SKM-1 treated with dmso at 0.1 percent for 144 hours (cell line): Measurements from ENCODE around the gene SUZ12.
A peak's percentile ranks its signal among the peaks of the same experiment; 100 is the strongest.
"Not testable (repeated sequence)": the region's sequence is repeated elsewhere in the genome, so short reads cannot be mapped to it uniquely, and the experiment has no call there.

ENCODE experiments used
- DNase-seq: peaks from one replicate; lab custom pipeline; 2025; ENCODE audit not compliant: unreplicated experiment; lab: John Stamatoyannopoulos, UW

SUZ12 gene

GRCh38 chr17:31936615-31937609 is at the start of gene SUZ12:
SUZ12 (plus strand) TSS chr17:31937007; CDS start chr17:31937247, 240 bp downstream.
- DNase-seq = peak; percentile 68

- peak; percentile 70 for DNase-seq
These were observed 48.7 kb upstream of the SUZ12 start for GRCh38 chr17:31888124-31888523.

- DNase-seq = no peak
These were observed 35.9 kb upstream of the SUZ12 start for GRCh38 chr17:31900877-31901276.

- no peak for DNase-seq
These were observed 34.1 kb upstream of the SUZ12 start for GRCh38 chr17:31902693-31903092.

- no peak for DNase-seq
These were observed 33.4 kb upstream of the SUZ12 start for GRCh38 chr17:31903401-31903800.

GRCh38 chr17:31907342-31907962 is 29.4 kb upstream of the SUZ12 start:
- no peak for DNase-seq

- no peak for DNase-seq
These were observed 28.4 kb upstream of the SUZ12 start for GRCh38 chr17:31908386-31908785.

GRCh38 chr17:31912705-31913104 is 24.1 kb upstream of the SUZ12 start:
- not testable (repeated sequence) for DNase-seq

GRCh38 chr17:31915456-31916100 is 21.2 kb upstream of the SUZ12 start:
- no peak for DNase-seq

- DNase-seq = no peak
These were observed 20.2 kb upstream of the SUZ12 start for GRCh38 chr17:31916491-31917064.

- no peak for DNase-seq
These were observed 19.7 kb upstream of the SUZ12 start for GRCh38 chr17:31917065-31917529.

GRCh38 chr17:31917721-31918120 is 19.1 kb upstream of the SUZ12 start:
- not testable (repeated sequence) for DNase-seq

GRCh38 chr17:31918701-31919128 is 18.1 kb upstream of the SUZ12 start:
- DNase-seq = no peak

GRCh38 chr17:31919802-31920525 is 16.8 kb upstream of the SUZ12 start:
- no peak for DNase-seq

GRCh38 chr17:31926100-31926729 is 10.6 kb upstream of the SUZ12 start:
- DNase-seq = no peak

GRCh38 chr17:31931756-31932155 is 5.1 kb upstream of the SUZ12 start:
- DNase-seq = no peak

- DNase-seq = no peak
These were observed 1.3 kb upstream of the SUZ12 start for GRCh38 chr17:31935512-31935911.

- not testable (repeated sequence) for DNase-seq
These were observed 1.3 kb downstream of the SUZ12 start for GRCh38 chr17:31937926-31938641.

GRCh38 chr17:31941916-31942315 is 5.1 kb downstream of the SUZ12 start:
- DNase-seq = not testable (repeated sequence)
